HEK293 (cell line): ENCODE measurements around the gene PPP1CC.

ENCODE experiments used
- CTCF ChIA-PET: fragments of 350-600 bp; formaldehyde crosslinking; extraction: SDS; loops from one replicate; lab custom pipeline; 2021; ENCODE audit warnings: antibody characterized with exemption; lab: Yijun Ruan, JAX
- POLR2A ChIA-PET: fragments of 300-600 bp; formaldehyde crosslinking; extraction: SDS; loops from one replicate; lab custom pipeline; 2020; ENCODE audit warnings: antibody characterized with exemption, inconsistent platforms; lab: Yijun Ruan, JAX
- H3K27ac ChIP-seq: fragments of 200-500 bp; sonication (Bioruptor generic); 2 replicates; pipeline ENCODE4 v1.5.1; 2014; ENCODE audit warnings: low read depth, low read length, control low read depth, inconsistent platforms; ENCODE audit errors: extremely low read depth
- H3K36me3 ChIP-seq, 2 experiments: fragments of 200-500 bp in 1 of 2; sonication (Bioruptor generic) in 1 of 2; 1 replicate in 1 of 2; 2 replicates in 1 of 2; pipeline ENCODE4 v1.5.1; 2014 to 2017; ENCODE audit warnings: inconsistent platforms in 2 of 2, low read length in 2 of 2; ENCODE audit not compliant: control insufficient read depth in 2 of 2, insufficient read depth in 1 of 2
- H3K4me1 ChIP-seq: fragments of 200-500 bp; sonication (Bioruptor generic); 2 replicates; pipeline ENCODE4 v1.5.1; 2014; ENCODE audit warnings: mild to moderate bottlenecking, low read length, inconsistent platforms; ENCODE audit not compliant: control insufficient read depth, insufficient read depth
- H3K4me3 ChIP-seq: 2 replicates; pipeline ENCODE4 v1.5.1; 2011; ENCODE audit warnings: low read depth, mild to moderate bottlenecking, control low read depth, low read length, moderate library complexity
- H3K9me3 ChIP-seq: fragments of 200-500 bp; sonication (Bioruptor generic); 2 replicates; pipeline ENCODE4 v1.5.1; 2014; ENCODE audit warnings: low read depth, low read length, inconsistent platforms; ENCODE audit not compliant: control insufficient read depth, insufficient read depth
- KLF16 ChIP-seq: fragments of 450-650 bp; formaldehyde crosslinking; IDR thresholded peaks from 2 replicates; pipeline ENCODE4 v1.5.1; 2017; ENCODE audit warnings: missing biosample characterization, missing genetic modification characterization
- PATZ1 ChIP-seq: fragments of 450-650 bp; formaldehyde crosslinking; IDR thresholded peaks from 2 replicates; pipeline ENCODE4 v1.5.1; 2016; ENCODE audit warnings: missing biosample characterization, missing genetic modification characterization
- SP3 ChIP-seq: fragments of 450-650 bp; formaldehyde crosslinking; IDR thresholded peaks from 2 replicates; pipeline ENCODE4 v1.5.1; 2016; ENCODE audit warnings: missing biosample characterization, missing genetic modification characterization
- ZFP69B ChIP-seq: fragments of 450-650 bp; formaldehyde crosslinking; IDR thresholded peaks from 2 replicates; pipeline ENCODE4 v1.5.1; 2016; ENCODE audit warnings: missing biosample characterization, missing genetic modification characterization
- ZNF140 ChIP-seq: fragments of 450-650 bp; formaldehyde crosslinking; IDR thresholded peaks from 2 replicates; pipeline ENCODE4 v1.5.1; 2016; ENCODE audit warnings: missing biosample characterization, missing genetic modification characterization
- ZNF2 ChIP-seq: fragments of 450-650 bp; formaldehyde crosslinking; IDR thresholded peaks from 2 replicates; pipeline ENCODE4 v1.5.1; 2016; ENCODE audit warnings: missing biosample characterization, missing genetic modification characterization
- ZNF449 ChIP-seq: fragments of 450-650 bp; formaldehyde crosslinking; IDR thresholded peaks from 2 replicates; pipeline ENCODE4 v1.5.1; 2017; ENCODE audit warnings: missing biosample characterization, mild to moderate bottlenecking, missing genetic modification characterization, moderate library complexity
- ZNF488 ChIP-seq: fragments of 450-650 bp; formaldehyde crosslinking; IDR thresholded peaks from 2 replicates; pipeline ENCODE4 v1.5.1; 2016; ENCODE audit warnings: missing biosample characterization, missing genetic modification characterization
- ZNF660 ChIP-seq: fragments of 450-650 bp; IDR thresholded peaks from 2 replicates; pipeline ENCODE4 v1.5.1; 2018; ENCODE audit warnings: missing biosample characterization, mild to moderate bottlenecking, missing genetic modification characterization
- ZNF837 ChIP-seq: fragments of 450-650 bp; formaldehyde crosslinking; IDR thresholded peaks from 2 replicates; pipeline ENCODE4 v1.5.1; 2016; ENCODE audit warnings: missing biosample characterization, missing genetic modification characterization
- ZNF843 ChIP-seq: fragments of 450-650 bp; formaldehyde crosslinking; IDR thresholded peaks from 2 replicates; pipeline ENCODE4 v1.5.1; 2016; ENCODE audit warnings: missing biosample characterization, missing genetic modification characterization
- TF ChIP-seq, protein P1 (sequence below): fragments of 450-650 bp; IDR thresholded peaks from 2 replicates; pipeline ENCODE4 v1.5.1; 2018; ENCODE audit warnings: missing biosample characterization, missing genetic modification characterization
- TF ChIP-seq, protein P2 (sequence below): fragments of 450-650 bp; formaldehyde crosslinking; IDR thresholded peaks from 2 replicates; pipeline ENCODE4 v1.5.1; 2016; ENCODE audit warnings: missing biosample characterization, missing genetic modification characterization
- TF ChIP-seq, protein P3 (sequence below): fragments of 450-650 bp; formaldehyde crosslinking; IDR thresholded peaks from 2 replicates; pipeline ENCODE4 v1.5.1; 2016; ENCODE audit warnings: missing biosample characterization, missing genetic modification characterization
- TF ChIP-seq, protein P4 (sequence below): fragments of 450-650 bp; formaldehyde crosslinking; conservative IDR thresholded peaks from 2 replicates; pipeline ENCODE4 v1.5.1; 2016; ENCODE audit warnings: low read depth, missing biosample characterization, missing genetic modification characterization
- TF ChIP-seq, protein P5 (sequence below): fragments of 450-650 bp; formaldehyde crosslinking; IDR thresholded peaks from 2 replicates; pipeline ENCODE4 v1.5.1; 2017; ENCODE audit warnings: missing biosample characterization, missing genetic modification characterization

The PPP1CC gene

GRCh38 chr12:110742718-110743570 is at the start of gene PPP1CC (continued):
- peak; percentile 87 for TF ChIP-seq PATZ1
- TF ChIP-seq ZNF488: no peak
- 0 out of 2 replicates have a peak, but pooled peaks have one; percentile 12 for TF ChIP-seq ZNF660 (tag by site-specific recombination)
- TF ChIP-seq, protein P1, sequence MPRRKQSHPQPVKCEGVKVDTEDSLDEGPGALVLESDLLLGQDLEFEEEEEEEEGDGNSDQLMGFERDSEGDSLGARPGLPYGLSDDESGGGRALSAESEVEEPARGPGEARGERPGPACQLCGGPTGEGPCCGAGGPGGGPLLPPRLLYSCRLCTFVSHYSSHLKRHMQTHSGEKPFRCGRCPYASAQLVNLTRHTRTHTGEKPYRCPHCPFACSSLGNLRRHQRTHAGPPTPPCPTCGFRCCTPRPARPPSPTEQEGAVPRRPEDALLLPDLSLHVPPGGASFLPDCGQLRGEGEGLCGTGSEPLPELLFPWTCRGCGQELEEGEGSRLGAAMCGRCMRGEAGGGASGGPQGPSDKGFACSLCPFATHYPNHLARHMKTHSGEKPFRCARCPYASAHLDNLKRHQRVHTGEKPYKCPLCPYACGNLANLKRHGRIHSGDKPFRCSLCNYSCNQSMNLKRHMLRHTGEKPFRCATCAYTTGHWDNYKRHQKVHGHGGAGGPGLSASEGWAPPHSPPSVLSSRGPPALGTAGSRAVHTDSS (tag by site-specific recombination): peak; percentile 30; the same call in 1 of the 2 replicates
- peak; percentile 75 for TF ChIP-seq SP3
- TF ChIP-seq ZNF837 (tag by site-specific recombination): no peak
- TF ChIP-seq ZNF449: 0 out of 2 replicates have a peak, but pooled peaks have one; percentile 21
- peak; percentile 92 for TF ChIP-seq KLF16
- TF ChIP-seq ZNF843: no peak
- TF ChIP-seq, protein P2, sequence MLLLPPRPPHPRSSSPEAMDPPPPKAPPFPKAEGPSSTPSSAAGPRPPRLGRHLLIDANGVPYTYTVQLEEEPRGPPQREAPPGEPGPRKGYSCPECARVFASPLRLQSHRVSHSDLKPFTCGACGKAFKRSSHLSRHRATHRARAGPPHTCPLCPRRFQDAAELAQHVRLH (tag by site-specific recombination): 0 out of 2 replicates have a peak, but pooled peaks have one; percentile 21
- no peak for TF ChIP-seq ZFP69B (tag by site-specific recombination)

GRCh38 chr12:110791589-110791988 is 48.9 kb upstream of the PPP1CC start:
- ChIA-PET CTCF (no interaction called here), POLR2A (no interaction called here)
- no peak for TF ChIP-seq ZNF2 (tag by site-specific recombination)
- TF ChIP-seq ZNF140 (tag by site-specific recombination): no peak
- TF ChIP-seq, protein P3, sequence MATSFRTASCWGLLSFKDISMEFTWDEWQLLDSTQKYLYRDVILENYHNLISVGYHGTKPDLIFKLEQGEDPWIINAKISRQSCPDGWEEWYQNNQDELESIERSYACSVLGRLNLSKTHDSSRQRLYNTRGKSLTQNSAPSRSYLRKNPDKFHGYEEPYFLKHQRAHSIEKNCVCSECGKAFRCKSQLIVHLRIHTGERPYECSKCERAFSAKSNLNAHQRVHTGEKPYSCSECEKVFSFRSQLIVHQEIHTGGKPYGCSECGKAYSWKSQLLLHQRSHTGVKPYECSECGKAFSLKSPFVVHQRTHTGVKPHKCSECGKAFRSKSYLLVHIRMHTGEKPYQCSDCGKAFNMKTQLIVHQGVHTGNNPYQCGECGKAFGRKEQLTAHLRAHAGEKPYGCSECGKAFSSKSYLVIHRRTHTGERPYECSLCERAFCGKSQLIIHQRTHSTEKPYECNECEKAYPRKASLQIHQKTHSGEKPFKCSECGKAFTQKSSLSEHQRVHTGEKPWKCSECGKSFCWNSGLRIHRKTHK (tag by site-specific recombination): no peak
- TF ChIP-seq, protein P4, sequence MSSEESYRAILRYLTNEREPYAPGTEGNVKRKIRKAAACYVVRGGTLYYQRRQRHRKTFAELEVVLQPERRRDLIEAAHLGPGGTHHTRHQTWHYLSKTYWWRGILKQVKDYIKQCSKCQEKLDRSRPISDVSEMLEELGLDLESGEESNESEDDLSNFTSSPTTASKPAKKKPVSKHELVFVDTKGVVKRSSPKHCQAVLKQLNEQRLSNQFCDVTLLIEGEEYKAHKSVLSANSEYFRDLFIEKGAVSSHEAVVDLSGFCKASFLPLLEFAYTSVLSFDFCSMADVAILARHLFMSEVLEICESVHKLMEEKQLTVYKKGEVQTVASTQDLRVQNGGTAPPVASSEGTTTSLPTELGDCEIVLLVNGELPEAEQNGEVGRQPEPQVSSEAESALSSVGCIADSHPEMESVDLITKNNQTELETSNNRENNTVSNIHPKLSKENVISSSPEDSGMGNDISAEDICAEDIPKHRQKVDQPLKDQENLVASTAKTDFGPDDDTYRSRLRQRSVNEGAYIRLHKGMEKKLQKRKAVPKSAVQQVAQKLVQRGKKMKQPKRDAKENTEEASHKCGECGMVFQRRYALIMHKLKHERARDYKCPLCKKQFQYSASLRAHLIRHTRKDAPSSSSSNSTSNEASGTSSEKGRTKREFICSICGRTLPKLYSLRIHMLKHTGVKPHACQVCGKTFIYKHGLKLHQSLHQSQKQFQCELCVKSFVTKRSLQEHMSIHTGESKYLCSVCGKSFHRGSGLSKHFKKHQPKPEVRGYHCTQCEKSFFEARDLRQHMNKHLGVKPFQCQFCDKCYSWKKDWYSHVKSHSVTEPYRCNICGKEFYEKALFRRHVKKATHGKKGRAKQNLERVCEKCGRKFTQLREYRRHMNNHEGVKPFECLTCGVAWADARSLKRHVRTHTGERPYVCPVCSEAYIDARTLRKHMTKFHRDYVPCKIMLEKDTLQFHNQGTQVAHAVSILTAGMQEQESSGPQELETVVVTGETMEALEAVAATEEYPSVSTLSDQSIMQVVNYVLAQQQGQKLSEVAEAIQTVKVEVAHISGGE (tag by site-specific recombination): no peak
- TF ChIP-seq, protein P5, sequence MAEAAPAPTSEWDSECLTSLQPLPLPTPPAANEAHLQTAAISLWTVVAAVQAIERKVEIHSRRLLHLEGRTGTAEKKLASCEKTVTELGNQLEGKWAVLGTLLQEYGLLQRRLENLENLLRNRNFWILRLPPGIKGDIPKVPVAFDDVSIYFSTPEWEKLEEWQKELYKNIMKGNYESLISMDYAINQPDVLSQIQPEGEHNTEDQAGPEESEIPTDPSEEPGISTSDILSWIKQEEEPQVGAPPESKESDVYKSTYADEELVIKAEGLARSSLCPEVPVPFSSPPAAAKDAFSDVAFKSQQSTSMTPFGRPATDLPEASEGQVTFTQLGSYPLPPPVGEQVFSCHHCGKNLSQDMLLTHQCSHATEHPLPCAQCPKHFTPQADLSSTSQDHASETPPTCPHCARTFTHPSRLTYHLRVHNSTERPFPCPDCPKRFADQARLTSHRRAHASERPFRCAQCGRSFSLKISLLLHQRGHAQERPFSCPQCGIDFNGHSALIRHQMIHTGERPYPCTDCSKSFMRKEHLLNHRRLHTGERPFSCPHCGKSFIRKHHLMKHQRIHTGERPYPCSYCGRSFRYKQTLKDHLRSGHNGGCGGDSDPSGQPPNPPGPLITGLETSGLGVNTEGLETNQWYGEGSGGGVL (tag by site-specific recombination): no peak
- no peaks in the 10 kb centered on the region for H3K9me3 ChIP-seq
- H3K4me1 ChIP-seq: no peaks in the 10 kb centered on the region
- no peak overlapping the region for H3K27ac ChIP-seq
- H3K4me3 ChIP-seq: no peak overlapping the region
- no peaks in the 10 kb centered on the region for H3K36me3 ChIP-seq
